HL-60 (cell line): ENCODE measurements around the gene HIP1R.

Experiments
- DNase-seq, 2 experiments: peaks; one replicate each; pipeline ENCODE4 v3.0.0-alpha.2; 2010 to 2020; ENCODE audit warnings: low read depth in 1 of 2, low spot score in 1 of 2
- H3K27ac ChIP-seq: fragments of 250-450 bp; sonication (Bioruptor Pico); replicated peaks from 2 replicates; pipeline ENCODE4 v1.5.1; 2020; ENCODE audit warnings: mild to moderate bottlenecking, moderate library complexity
- H3K27me3 ChIP-seq: fragments of 250-450 bp; sonication (Bioruptor Pico); 2 replicates; pipeline ENCODE4 v1.5.1; 2021; ENCODE audit warnings: mild to moderate bottlenecking, moderate library complexity; ENCODE audit not compliant: insufficient read depth, poor library complexity, severe bottlenecking
- H3K4me3 ChIP-seq: replicated peaks from 2 replicates; pipeline ENCODE4 v1.5.1; 2011; ENCODE audit warnings: mild to moderate bottlenecking, control low read depth, low read length; ENCODE audit not compliant: insufficient read depth
- CTCF ChIP-seq: IDR thresholded peaks from one replicate; pipeline ENCODE4 v1.5.1; 2011; ENCODE audit warnings: low read length, control low read depth, inconsistent platforms; ENCODE audit not compliant: insufficient read depth
- GABPA ChIP-seq: IDR thresholded peaks from 2 replicates; pipeline ENCODE4 v1.6.1; 2012; ENCODE audit warnings: low read depth
- POLR2AphosphoS5 ChIP-seq: IDR thresholded peaks from 2 replicates; pipeline ENCODE4 v1.6.1; 2012; ENCODE audit warnings: low read depth
- REST ChIP-seq: IDR thresholded peaks from 2 replicates; pipeline ENCODE4 v1.6.1; 2012; ENCODE audit warnings: low read depth; ENCODE audit not compliant: insufficient replicate concordance
- SPI1 ChIP-seq: IDR thresholded peaks from 2 replicates; pipeline ENCODE4 v1.6.1; 2012; ENCODE audit warnings: low read depth, mild to moderate bottlenecking, borderline replicate concordance

Gene HIP1R

GRCh38 chr12:122866379-122866778 is 31.1 kb downstream of the HIP1R start:
- H3K4me3 ChIP-seq, result no peak overlapping the region
- DNase-seq, result no peak
- TF ChIP-seq POLR2AphosphoS5 (no peak), CTCF (no peak), REST (no peak), SPI1 (no peak), GABPA (no peak)
- H3K27me3 ChIP-seq, result no peaks in the 10 kb centered on the region
- H3K27ac ChIP-seq, result no peak overlapping the region

- no peak for DNase-seq
- Histone ChIP-seq H3K27me3 (no peaks in the 10 kb centered on the region), H3K4me3 (no peak overlapping the region), H3K27ac (no peak overlapping the region)
- no peak for TF ChIP-seq GABPA
- no peak for TF ChIP-seq POLR2AphosphoS5
- TF ChIP-seq SPI1, result no peak
- TF ChIP-seq REST, result no peak
- no peak for TF ChIP-seq CTCF
Observed at GRCh38 chr12:122866950-122867607, 31.8 kb downstream of the HIP1R start.

GRCh38 chr12:122867691-122868461 is 32.6 kb downstream of the HIP1R start:
- no peaks in the 10 kb centered on the region for H3K27me3 ChIP-seq
- no peak for DNase-seq

More at GRCh38 chr12:122867691-122868461, 32.6 kb downstream of the HIP1R start:
- Histone ChIP-seq H3K4me3 (no peak overlapping the region), H3K27ac (no peak overlapping the region)
- TF ChIP-seq CTCF, result no peak
- TF ChIP-seq SPI1, result no peak
- no peak for TF ChIP-seq GABPA
- no peak for TF ChIP-seq POLR2AphosphoS5
- no peak for TF ChIP-seq REST
